A549 treated with ZK216348 at 1 μM for 4 hours (cell line): ENCODE results near the gene CHST9. TPM values are rescaled to one million over a fixed set of nuclear protein-coding genes. Genes with fewer than 3 reads are reported as not detected.

Experiments used
- total RNA-seq: library from RNA; stranded (reverse); fragments of 200-300 nt; extraction: Qiagen RNA extraction; gene quantifications from 5 replicates; pipeline ENCODE4 v1.2.3, GENCODE V29; 2022; ENCODE audit warnings: low read depth

The CHST9 gene
- not detected in 5 replicates for total RNA-seq

GRCh38 chr18:27185025-27185763 is at the start of gene CHST9:
TSS of gene CHST9 (minus strand) at chr18:27185308. CDS start at chr18:27142809, 42,499 bp downstream.

GRCh38 chr18:26865557-26865956 is 319.6 kb downstream of the CHST9 start, which contains the start of gene AQP4:
TSS of gene AQP4 (minus strand) at chr18:26865707. CDS start at chr18:26865689, 18 bp downstream.

